Trophoblast cell (in vitro differentiated cells and primary cell): ENCODE measurements around the gene OLFM1.

Source experiments
- DNase-seq, 2 donors: peaks; one replicate each; pipeline ENCODE4 v3.0.0-alpha.2; 2016
- H2AFZ ChIP-seq: 2 replicates; pipeline ENCODE4 v1.6.1; 2013; ENCODE audit warnings: low read length, moderate library complexity, mild to moderate bottlenecking; ENCODE audit not compliant: insufficient read depth, poor library complexity
- H2AK5ac ChIP-seq: 2 replicates; pipeline ENCODE4 v1.6.1; 2013; ENCODE audit warnings: mild to moderate bottlenecking, low read length
- H2BK120ac ChIP-seq: 2 replicates; pipeline ENCODE4 v1.6.1; 2013; ENCODE audit warnings: low read length, mild to moderate bottlenecking, moderate library complexity; ENCODE audit not compliant: insufficient read depth, poor library complexity
- H2BK12ac ChIP-seq: 2 replicates; pipeline ENCODE4 v1.6.1; 2013; ENCODE audit warnings: mild to moderate bottlenecking, low read length, moderate library complexity
- H2BK5ac ChIP-seq: 2 replicates; pipeline ENCODE4 v1.6.1; 2013; ENCODE audit warnings: low read length, low read depth, moderate library complexity, mild to moderate bottlenecking; ENCODE audit not compliant: poor library complexity
- H3K14ac ChIP-seq: 2 replicates; pipeline ENCODE4 v1.6.1; 2013; ENCODE audit warnings: mild to moderate bottlenecking, low read length
- H3K18ac ChIP-seq: 2 replicates; pipeline ENCODE4 v1.6.1; 2013; ENCODE audit warnings: mild to moderate bottlenecking, low read length
- H3K23ac ChIP-seq: 2 replicates; pipeline ENCODE4 v1.6.1; 2013; ENCODE audit warnings: low read length
- H3K27ac ChIP-seq: 2 replicates; pipeline ENCODE4 v1.5.1; 2013; ENCODE audit warnings: low read depth, mild to moderate bottlenecking, inconsistent platforms, low read length, moderate library complexity
- H3K27me3 ChIP-seq: 2 replicates; pipeline ENCODE4 v1.6.1; 2013; ENCODE audit warnings: inconsistent platforms, mild to moderate bottlenecking, low read length, moderate library complexity; ENCODE audit not compliant: insufficient read depth
- H3K36me3 ChIP-seq, 2 experiments: 1 replicate in 1 of 2; 2 replicates in 1 of 2; pipeline ENCODE4 v1.6.1; 2013; ENCODE audit warnings: low read length in 2 of 2, mild to moderate bottlenecking in 2 of 2, moderate library complexity in 1 of 2; ENCODE audit not compliant: insufficient read depth in 2 of 2, control insufficient read depth in 1 of 2
- H3K4ac ChIP-seq: 2 replicates; pipeline ENCODE4 v1.6.1; 2013; ENCODE audit warnings: low read depth, mild to moderate bottlenecking, low read length, moderate library complexity
- H3K4me1 ChIP-seq, 2 experiments: 1 replicate in 1 of 2; 2 replicates in 1 of 2; pipeline ENCODE4 v1.6.1; 2013; ENCODE audit warnings: low read length in 2 of 2, mild to moderate bottlenecking in 2 of 2, moderate library complexity in 1 of 2; ENCODE audit not compliant: insufficient read depth in 2 of 2, control insufficient read depth in 1 of 2
- H3K4me2 ChIP-seq: 2 replicates; pipeline ENCODE4 v1.6.1; 2013; ENCODE audit warnings: inconsistent platforms, mild to moderate bottlenecking, low read length, moderate library complexity
- H3K4me3 ChIP-seq: 2 replicates; pipeline ENCODE4 v1.5.1; 2013; ENCODE audit warnings: mild to moderate bottlenecking, low read depth, low read length, inconsistent platforms
- H3K79me1 ChIP-seq: one replicate; pipeline ENCODE4 v1.6.1; 2013; ENCODE audit warnings: low read length
- H3K79me2 ChIP-seq: 2 replicates; pipeline ENCODE4 v1.6.1; 2013; ENCODE audit warnings: low read length, mild to moderate bottlenecking; ENCODE audit not compliant: control insufficient read depth, insufficient read depth, poor library complexity
- H3K9ac ChIP-seq: 2 replicates; pipeline ENCODE4 v1.6.1; 2013; ENCODE audit warnings: mild to moderate bottlenecking, low read length
- H3K9me3 ChIP-seq: 2 replicates; pipeline ENCODE4 v1.6.1; 2013; ENCODE audit warnings: low read depth, mild to moderate bottlenecking, control low read depth, inconsistent platforms, low read length; ENCODE audit not compliant: insufficient read depth
- H4K12ac ChIP-seq: 2 replicates; pipeline ENCODE4 v1.6.1; 2013; ENCODE audit warnings: low read depth, mild to moderate bottlenecking, low read length, moderate library complexity
- H4K8ac ChIP-seq: 2 replicates; pipeline ENCODE4 v1.6.1; 2013; ENCODE audit warnings: low read depth, mild to moderate bottlenecking, low read length, moderate library complexity
- H4K91ac ChIP-seq: one replicate; pipeline ENCODE4 v1.6.1; 2013; ENCODE audit warnings: low read depth, mild to moderate bottlenecking, low read length, moderate library complexity
- WGBS: extraction: QIAGEN DNeasy Blood & Tissue Kit; methylation state at CpG from one replicate; pipeline ENCODE4 v1.1.7; 2013; ENCODE audit warnings: missing lambda C conversion rate; ENCODE audit not compliant: insufficient read length, insufficient coverage; ENCODE audit errors: extremely low coverage; 5-methylcytosine and 5-hydroxymethylcytosine counted together

The OLFM1 gene

GRCh38 chr9:135120249-135120648 is 32.8 kb downstream of the OLFM1 start:
- Histone ChIP-seq H2AK5ac (no peak overlapping the region), H3K23ac (no peak overlapping the region), H3K27ac (no peak overlapping the region), H3K4ac (no peak overlapping the region), H3K4me1 (peaks cover 0 to 3% of the 10 kb centered on the region in 2 experiments), H3K9ac (no peak overlapping the region), H3K27me3 (no peaks in the 10 kb centered on the region), H3K14ac (no peak overlapping the region), H3K4me3 (no peak overlapping the region), H4K91ac (no peak overlapping the region), H3K9me3 (peaks cover 19% of the 10 kb centered on the region), H2AFZ (no peak overlapping the region), H3K18ac (no peak overlapping the region), H2BK5ac (no peak overlapping the region), H3K79me1 (no peaks in the 10 kb centered on the region), H3K79me2 (no peaks in the 10 kb centered on the region), H4K12ac (no peak overlapping the region), H2BK120ac (no peak overlapping the region), H2BK12ac (no peak overlapping the region), H3K36me3 (no peaks in the 10 kb centered on the region), H3K4me2 (no peak overlapping the region), H4K8ac (no peak overlapping the region)
- no CpG with 5 or more reads among the region's 23 CpGs for WGBS
- no peak for DNase-seq

- Histone ChIP-seq H3K23ac (no peak overlapping the region), H3K4ac (no peak overlapping the region), H3K27me3 (no peaks in the 10 kb centered on the region), H3K4me2 (no peak overlapping the region), H2BK120ac (no peak overlapping the region), H3K9me3 (peaks cover 25% of the 10 kb centered on the region), H4K8ac (no peak overlapping the region), H3K36me3 (no peaks in the 10 kb centered on the region), H3K4me3 (no peak overlapping the region), H4K91ac (no peak overlapping the region), H3K79me1 (no peaks in the 10 kb centered on the region), H2AK5ac (no peak overlapping the region), H3K18ac (no peak overlapping the region), H2BK12ac (no peak overlapping the region), H2AFZ (no peak overlapping the region), H3K4me1 (peaks cover 0 to 3% of the 10 kb centered on the region in 2 experiments), H2BK5ac (no peak overlapping the region), H3K9ac (no peak overlapping the region), H3K14ac (no peak overlapping the region), H3K27ac (no peak overlapping the region), H3K79me2 (no peaks in the 10 kb centered on the region), H4K12ac (no peak overlapping the region)
- DNase-seq = no peak
- no CpG with 5 or more reads among the region's 12 CpGs for WGBS
These were observed 34.8 kb downstream of the OLFM1 start for GRCh38 chr9:135122316-135122715.

GRCh38 chr9:135123126-135123772 is 35.8 kb downstream of the OLFM1 start:
- no peak overlapping the region for H2BK5ac ChIP-seq
- H3K18ac ChIP-seq = no peak overlapping the region
- no peaks in the 10 kb centered on the region for H3K36me3 ChIP-seq
- H2AK5ac ChIP-seq = no peak overlapping the region
- no peaks in the 10 kb centered on the region for H3K79me2 ChIP-seq
- H3K79me1 ChIP-seq = no peaks in the 10 kb centered on the region
- no peak overlapping the region for H3K4me2 ChIP-seq
- H3K9ac ChIP-seq = no peak overlapping the region
- no peak overlapping the region for H3K23ac ChIP-seq
- peaks cover 22% of the 10 kb centered on the region for H3K9me3 ChIP-seq
- H2BK12ac ChIP-seq = no peak overlapping the region
- H3K4me3 ChIP-seq = no peak overlapping the region
- no peak overlapping the region for H3K27ac ChIP-seq
- no peak overlapping the region for H2AFZ ChIP-seq
- no peak overlapping the region for H3K14ac ChIP-seq
- no peak overlapping the region for H2BK120ac ChIP-seq
- H4K8ac ChIP-seq = no peak overlapping the region
- peaks cover 0 to 4% of the 10 kb centered on the region in 2 experiments for H3K4me1 ChIP-seq
- no peak overlapping the region for H3K4ac ChIP-seq
- WGBS = no CpG with 5 or more reads among the region's 6 CpGs
- H4K91ac ChIP-seq = no peak overlapping the region
- no peak overlapping the region for H4K12ac ChIP-seq
- no peaks in the 10 kb centered on the region for H3K27me3 ChIP-seq
- DNase-seq = no peak

GRCh38 chr9:135123773-135124134 is 36.3 kb downstream of the OLFM1 start:
- Histone ChIP-seq H3K79me1 (no peaks in the 10 kb centered on the region), H3K4me2 (no peak overlapping the region), H4K91ac (no peak overlapping the region), H3K9me3 (peaks cover 21% of the 10 kb centered on the region), H3K27me3 (no peaks in the 10 kb centered on the region), H3K4me3 (no peak overlapping the region), H3K36me3 (no peaks in the 10 kb centered on the region), H2AFZ (no peak overlapping the region), H2BK12ac (no peak overlapping the region), H3K14ac (no peak overlapping the region), H2BK5ac (no peak overlapping the region), H2BK120ac (no peak overlapping the region), H3K27ac (no peak overlapping the region), H3K23ac (no peak overlapping the region), H3K79me2 (no peaks in the 10 kb centered on the region), H3K18ac (no peak overlapping the region), H3K4ac (no peak overlapping the region), H4K12ac (no peak overlapping the region), H4K8ac (no peak overlapping the region), H3K9ac (no peak overlapping the region), H2AK5ac (no peak overlapping the region), H3K4me1 (peaks cover 0 to 7% of the 10 kb centered on the region in 2 experiments)
- no CpG with 5 or more reads among the region's 7 CpGs for WGBS
- DNase-seq = no peak
